GM23338 (cell line): ENCODE data around the gene ATXN7L1.

Experiments used
- EZH2phosphoT487 ChIP-seq: fragments of 200-600 bp; sonication (generic); IDR thresholded peaks from one replicate; pipeline ENCODE4 v1.8.1; 2018; ENCODE audit warnings: antibody characterized with exemption; ENCODE audit not compliant: unreplicated experiment
- POLR2AphosphoS5 ChIP-seq: IDR thresholded peaks from 2 replicates; pipeline ENCODE4 v1.6.1; 2016; ENCODE audit warnings: antibody characterized with exemption, low read depth

DNA sequence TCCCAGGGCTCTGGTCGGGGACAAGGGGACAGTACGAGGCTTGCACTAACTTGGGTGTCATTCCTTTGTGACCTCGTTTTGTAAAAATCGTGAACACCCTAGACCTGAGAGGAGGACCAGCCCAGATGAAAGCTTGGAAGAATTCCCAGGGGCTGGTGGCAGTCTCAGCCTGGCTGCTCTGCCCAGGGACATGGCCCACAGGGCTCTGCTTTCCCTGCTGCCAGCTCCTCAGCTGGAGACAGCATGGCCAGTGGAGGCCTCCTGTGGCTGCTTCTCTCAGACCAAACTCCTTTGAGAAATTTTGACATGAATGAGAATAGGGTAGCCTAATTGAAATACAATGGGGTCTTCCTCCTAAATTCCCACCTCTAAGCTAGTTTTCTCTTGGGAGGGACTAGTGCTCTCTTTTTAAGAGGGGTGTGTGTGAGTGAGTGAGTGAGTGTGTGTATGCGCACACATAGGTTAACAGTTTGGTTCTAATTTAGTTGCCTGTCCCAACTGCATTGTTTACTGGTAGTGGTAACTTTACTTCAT is 154.8 kb downstream of the ATXN7L1 start:
- TF ChIP-seq EZH2phosphoT487 (no peak), POLR2AphosphoS5 (no peak)
